ENCODE data around the gene RASA4.
"Not testable (repeated sequence)": the region's sequence is repeated elsewhere in the genome, so short reads cannot be mapped to it uniquely, and the experiment has no call there.

Gene RASA4

GRCh38 chr7:102604431-102605145 lies 12.0 kb downstream of the RASA4 start:
- H3K36me3 ChIP-seq (ENCODE audit: insufficient read depth, low read length); H2AFZ ChIP-seq (ENCODE audit: low read length, unreplicated experiment); H3K27ac ChIP-seq (ENCODE audit: low read depth, low read length); H3K27me3 ChIP-seq (ENCODE audit: insufficient read depth, low read length); H3K4me3 ChIP-seq (ENCODE audit: low read depth, low read length); H3K79me2 ChIP-seq (ENCODE audit: control insufficient read depth, insufficient read depth, low read length, unreplicated experiment); H3K4me1 ChIP-seq (ENCODE audit: control insufficient read depth, insufficient read depth, low read length, unreplicated experiment): not testable (repeated sequence)

GRCh38 chr7:102602317-102602716 lies 14.2 kb downstream of the RASA4 start:
- H3K36me3 ChIP-seq (ENCODE audit: insufficient read depth, low read length); H3K79me2 ChIP-seq (ENCODE audit: control insufficient read depth, insufficient read depth, low read length, unreplicated experiment); H2AFZ ChIP-seq (ENCODE audit: low read length, unreplicated experiment); H3K4me3 ChIP-seq (ENCODE audit: low read depth, low read length); H3K4me1 ChIP-seq (ENCODE audit: control insufficient read depth, insufficient read depth, low read length, unreplicated experiment); H3K27me3 ChIP-seq (ENCODE audit: insufficient read depth, low read length); H3K27ac ChIP-seq (ENCODE audit: low read depth, low read length): not testable (repeated sequence)

DNA sequence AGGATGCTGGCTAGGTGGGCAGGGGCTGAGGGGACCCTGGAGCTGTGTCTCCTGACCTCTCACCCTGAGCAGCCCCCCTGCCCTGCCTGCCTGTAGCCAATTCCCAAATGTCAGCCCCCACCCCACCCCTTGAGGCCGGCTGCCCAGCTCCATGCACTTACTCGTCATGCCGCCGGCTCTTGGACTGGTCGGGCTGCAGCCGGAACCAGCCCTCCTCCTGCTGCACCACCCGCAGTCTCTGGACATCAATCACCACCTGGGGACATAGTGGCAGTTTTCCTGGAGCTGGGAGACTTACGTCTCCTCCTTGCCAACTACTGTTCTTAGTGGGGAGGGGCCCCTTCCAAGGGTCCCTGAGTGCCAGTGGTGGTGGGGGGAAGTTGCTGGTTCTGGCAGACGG lies 16.9 kb downstream of the RASA4 start:
- not testable (repeated sequence) for H3K4me3 ChIP-seq (ENCODE audit: low read depth, low read length); H3K27me3 ChIP-seq (ENCODE audit: insufficient read depth, low read length); H3K4me1 ChIP-seq (ENCODE audit: control insufficient read depth, insufficient read depth, low read length, unreplicated experiment); H3K79me2 ChIP-seq (ENCODE audit: control insufficient read depth, insufficient read depth, low read length, unreplicated experiment); H2AFZ ChIP-seq (ENCODE audit: low read length, unreplicated experiment); H3K27ac ChIP-seq (ENCODE audit: low read depth, low read length); H3K36me3 ChIP-seq (ENCODE audit: insufficient read depth, low read length)

DNA sequence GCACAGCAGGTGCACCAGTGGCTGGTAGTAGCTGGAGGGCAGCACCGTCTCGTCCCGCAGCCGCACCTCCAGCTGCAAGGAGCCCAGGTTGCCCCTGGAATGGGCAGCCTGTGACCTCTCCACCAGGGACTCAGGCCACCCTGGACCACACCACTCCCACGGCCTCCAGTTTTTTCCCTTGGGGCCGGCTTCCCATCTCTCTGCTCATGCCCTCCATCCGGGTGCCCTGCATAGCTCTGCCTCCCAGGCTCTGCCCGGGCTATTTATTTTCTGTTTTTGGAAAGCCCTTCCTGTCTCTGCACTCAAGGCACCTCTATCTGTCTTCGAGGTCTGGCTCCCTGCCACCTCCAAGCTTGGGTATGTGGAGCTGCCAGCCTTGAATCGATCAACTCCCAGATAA lies 20.5 kb downstream of the RASA4 start:
- not testable (repeated sequence) for H2AFZ ChIP-seq (ENCODE audit: low read length, unreplicated experiment); H3K27me3 ChIP-seq (ENCODE audit: insufficient read depth, low read length); H3K4me3 ChIP-seq (ENCODE audit: low read depth, low read length); H3K27ac ChIP-seq (ENCODE audit: low read depth, low read length); H3K4me1 ChIP-seq (ENCODE audit: control insufficient read depth, insufficient read depth, low read length, unreplicated experiment); H3K36me3 ChIP-seq (ENCODE audit: insufficient read depth, low read length); H3K79me2 ChIP-seq (ENCODE audit: control insufficient read depth, insufficient read depth, low read length, unreplicated experiment)

GRCh38 chr7:102593637-102594334 lies 22.8 kb downstream of the RASA4 start:
- H3K4me1 ChIP-seq (ENCODE audit: control insufficient read depth, insufficient read depth, low read length, unreplicated experiment); H3K4me3 ChIP-seq (ENCODE audit: low read depth, low read length); H3K79me2 ChIP-seq (ENCODE audit: control insufficient read depth, insufficient read depth, low read length, unreplicated experiment); H3K27me3 ChIP-seq (ENCODE audit: insufficient read depth, low read length); H3K36me3 ChIP-seq (ENCODE audit: insufficient read depth, low read length); H2AFZ ChIP-seq (ENCODE audit: low read length, unreplicated experiment); H3K27ac ChIP-seq (ENCODE audit: low read depth, low read length): not testable (repeated sequence)

DNA sequence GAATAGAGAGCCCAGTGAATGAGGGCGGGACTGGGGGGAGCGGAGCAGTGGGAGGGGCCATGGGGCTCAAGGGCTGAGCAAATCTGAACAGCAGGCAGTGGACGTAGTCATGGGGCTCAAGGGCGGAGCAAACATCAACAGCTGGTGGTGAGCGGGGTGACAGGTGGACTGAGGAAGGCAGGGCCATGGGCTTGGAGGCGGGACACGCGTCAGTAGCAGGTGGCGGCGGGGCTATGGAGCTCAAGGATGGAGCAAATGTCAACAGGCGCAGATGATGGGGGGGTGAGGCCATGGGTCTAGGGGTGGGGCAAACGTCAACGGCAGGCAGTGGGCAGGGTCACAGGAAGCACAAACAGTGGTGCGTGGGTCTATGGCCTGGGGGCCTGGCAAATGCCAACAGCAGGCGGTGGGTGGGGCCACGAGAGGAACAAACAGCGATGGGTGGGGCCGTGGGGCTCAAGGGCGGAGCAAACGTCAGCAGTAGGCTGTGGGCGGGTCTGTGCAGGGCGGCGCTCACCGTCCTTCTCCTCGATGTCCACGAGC lies 24.0 kb downstream of the RASA4 start:
- H3K4me1 ChIP-seq (ENCODE audit: control insufficient read depth, insufficient read depth, low read length, unreplicated experiment); H3K27ac ChIP-seq (ENCODE audit: low read depth, low read length); H3K4me3 ChIP-seq (ENCODE audit: low read depth, low read length); H3K79me2 ChIP-seq (ENCODE audit: control insufficient read depth, insufficient read depth, low read length, unreplicated experiment); H3K36me3 ChIP-seq (ENCODE audit: insufficient read depth, low read length); H3K27me3 ChIP-seq (ENCODE audit: insufficient read depth, low read length); H2AFZ ChIP-seq (ENCODE audit: low read length, unreplicated experiment): not testable (repeated sequence)

DNA sequence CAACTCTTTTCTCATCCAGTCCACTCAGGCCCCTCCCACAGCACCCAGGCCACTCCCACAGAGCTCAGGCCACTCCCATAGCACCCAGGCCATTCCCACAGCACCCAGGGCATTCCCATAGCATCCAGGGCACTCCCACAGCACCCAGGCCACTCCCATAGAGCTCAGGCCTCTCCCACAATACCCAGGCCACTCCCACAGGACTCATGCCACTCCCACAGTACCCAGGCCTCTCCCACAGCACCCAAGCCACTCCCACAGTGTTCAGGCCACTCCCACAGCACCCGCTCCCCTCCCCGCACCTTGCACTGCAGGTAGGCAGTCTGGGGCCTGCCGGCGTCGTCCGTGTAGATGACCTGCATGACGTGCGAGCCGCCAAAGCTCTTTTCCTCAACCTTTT lies 26.7 kb downstream of the RASA4 start:
- not testable (repeated sequence) for H3K4me1 ChIP-seq (ENCODE audit: control insufficient read depth, insufficient read depth, low read length, unreplicated experiment); H3K36me3 ChIP-seq (ENCODE audit: insufficient read depth, low read length); H2AFZ ChIP-seq (ENCODE audit: low read length, unreplicated experiment); H3K27ac ChIP-seq (ENCODE audit: low read depth, low read length); H3K27me3 ChIP-seq (ENCODE audit: insufficient read depth, low read length); H3K79me2 ChIP-seq (ENCODE audit: control insufficient read depth, insufficient read depth, low read length, unreplicated experiment); H3K4me3 ChIP-seq (ENCODE audit: low read depth, low read length)

DNA sequence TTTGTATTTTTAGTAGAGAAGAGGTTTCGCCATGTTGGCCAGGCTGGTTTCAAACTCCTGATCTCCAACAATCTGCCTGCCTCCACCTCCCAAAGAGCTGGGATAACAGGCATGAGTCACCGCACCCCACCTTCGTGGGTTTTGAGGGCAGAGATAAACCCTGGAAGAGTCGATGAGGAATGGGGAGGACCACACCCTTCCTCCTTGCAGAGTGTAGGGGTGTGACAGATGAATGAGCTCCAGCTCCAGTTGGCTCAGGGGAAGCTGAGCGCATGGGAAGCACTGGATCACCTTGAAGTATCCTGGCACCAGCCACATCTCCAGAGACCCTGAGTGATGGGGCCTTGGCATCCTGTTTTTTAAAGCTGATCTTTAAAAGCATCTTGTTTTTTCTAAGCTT lies 33.1 kb downstream of the RASA4 start:
- H3K4me3 ChIP-seq (ENCODE audit: low read depth, low read length); H3K36me3 ChIP-seq (ENCODE audit: insufficient read depth, low read length); H3K27ac ChIP-seq (ENCODE audit: low read depth, low read length); H3K27me3 ChIP-seq (ENCODE audit: insufficient read depth, low read length); H2AFZ ChIP-seq (ENCODE audit: low read length, unreplicated experiment); H3K4me1 ChIP-seq (ENCODE audit: control insufficient read depth, insufficient read depth, low read length, unreplicated experiment); H3K79me2 ChIP-seq (ENCODE audit: control insufficient read depth, insufficient read depth, low read length, unreplicated experiment): not testable (repeated sequence)

DNA sequence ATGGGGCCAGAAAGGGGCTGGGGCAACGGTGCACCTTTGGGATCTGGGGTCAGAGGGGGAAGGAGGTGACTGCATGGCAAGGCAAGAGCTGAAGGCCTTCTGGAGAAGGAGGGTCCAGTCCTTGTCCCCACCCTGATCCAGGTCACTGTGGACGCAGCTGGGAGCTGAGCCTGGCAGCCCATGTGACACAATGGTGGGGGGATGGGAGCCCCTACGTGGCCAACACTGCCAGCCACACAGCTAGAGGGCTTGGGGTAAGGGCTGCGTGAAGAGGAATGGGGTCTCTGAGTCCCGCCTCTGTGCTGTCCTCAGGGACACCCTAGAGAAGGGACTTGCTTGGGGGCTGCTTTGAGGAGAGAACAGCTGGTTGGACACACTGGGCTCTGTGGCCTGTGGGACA lies 34.8 kb downstream of the RASA4 start:
- not testable (repeated sequence) for H3K79me2 ChIP-seq (ENCODE audit: control insufficient read depth, insufficient read depth, low read length, unreplicated experiment); H3K36me3 ChIP-seq (ENCODE audit: insufficient read depth, low read length); H3K27ac ChIP-seq (ENCODE audit: low read depth, low read length); H3K27me3 ChIP-seq (ENCODE audit: insufficient read depth, low read length); H3K4me1 ChIP-seq (ENCODE audit: control insufficient read depth, insufficient read depth, low read length, unreplicated experiment); H3K4me3 ChIP-seq (ENCODE audit: low read depth, low read length); H2AFZ ChIP-seq (ENCODE audit: low read length, unreplicated experiment)

DNA sequence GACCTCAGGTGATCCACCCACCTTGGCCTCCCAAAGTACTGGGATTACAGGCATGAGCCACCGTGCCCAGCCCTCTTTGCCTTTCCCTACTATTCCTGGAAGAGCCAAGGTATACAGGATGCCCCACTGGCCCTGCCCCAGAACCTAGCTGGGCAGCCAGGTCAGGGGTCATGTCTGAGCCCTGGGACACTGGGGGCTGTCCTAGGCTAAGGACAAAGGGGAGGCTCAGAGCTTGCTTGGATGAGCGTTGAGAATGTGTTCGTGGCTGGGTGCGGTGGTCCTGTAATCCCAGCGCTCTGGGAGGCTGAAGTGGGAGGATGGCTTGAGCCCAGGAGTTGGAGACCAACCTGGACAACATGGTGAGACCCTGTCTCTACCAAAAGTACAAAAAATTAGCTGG lies 38.1 kb downstream of the RASA4 start:
- H3K4me1 ChIP-seq (ENCODE audit: control insufficient read depth, insufficient read depth, low read length, unreplicated experiment); H3K79me2 ChIP-seq (ENCODE audit: control insufficient read depth, insufficient read depth, low read length, unreplicated experiment); H2AFZ ChIP-seq (ENCODE audit: low read length, unreplicated experiment); H3K27me3 ChIP-seq (ENCODE audit: insufficient read depth, low read length); H3K27ac ChIP-seq (ENCODE audit: low read depth, low read length); H3K36me3 ChIP-seq (ENCODE audit: insufficient read depth, low read length); H3K4me3 ChIP-seq (ENCODE audit: low read depth, low read length): not testable (repeated sequence)
